H1 (cell line): ENCODE data around the gene ANKS1B.

Experiments
- ATF2 ChIP-seq: IDR thresholded peaks from 2 replicates; pipeline ENCODE4 v1.6.1; 2012; ENCODE audit warnings: low read length, inconsistent platforms
- CHD2 ChIP-seq: IDR thresholded peaks from 2 replicates; pipeline ENCODE4 v1.6.1; 2012; ENCODE audit warnings: low read length, improper control_type of control experiment
- CTCF ChIP-seq, 3 experiments: IDR thresholded peaks; 1 replicate in 2 of 3; 2 replicates in 1 of 3; pipeline versions ENCODE4 v1.5.1 to v1.6.1; 2011; ENCODE audit warnings: low read length in 3 of 3, mild to moderate bottlenecking in 3 of 3, inconsistent platforms in 2 of 3, low read depth in 1 of 3, moderate library complexity in 1 of 3; ENCODE audit not compliant: insufficient read depth in 1 of 3; ENCODE audit errors: control extremely low read depth in 1 of 3
- EP300 ChIP-seq, 2 experiments: IDR thresholded peaks; 1 replicate in 1 of 2; 2 replicates in 1 of 2; pipeline ENCODE4 v1.6.1; 2011 to 2012; ENCODE audit warnings: low read depth in 2 of 2, low read length in 2 of 2, mild to moderate bottlenecking in 2 of 2, borderline replicate concordance in 1 of 2, inconsistent platforms in 1 of 2, moderate library complexity in 1 of 2
- EZH2 ChIP-seq: fragments of 200-600 bp; sonication (generic); IDR thresholded peaks from 2 replicates; pipeline ENCODE4 v1.7.1; 2012; ENCODE audit warnings: low read depth, mild to moderate bottlenecking, moderate library complexity, low read length, inconsistent platforms; ENCODE audit not compliant: severe bottlenecking
- JUND ChIP-seq: IDR thresholded peaks from 2 replicates; pipeline ENCODE4 v1.6.1; 2011; ENCODE audit warnings: mild to moderate bottlenecking, improper control_type of control experiment, low read length
- POLR2A ChIP-seq, 2 experiments: IDR thresholded peaks; 1 replicate in 1 of 2; 2 replicates in 1 of 2; pipeline ENCODE4 v1.6.1; 2011; ENCODE audit warnings: low read depth in 2 of 2, low read length in 2 of 2, mild to moderate bottlenecking in 2 of 2; ENCODE audit errors: control extremely low read depth in 1 of 2
- RAD21 ChIP-seq, 2 experiments: IDR thresholded peaks in 1 of 2; conservative IDR thresholded peaks in 1 of 2; 2 replicates each; pipeline ENCODE4 v1.6.1; 2011; ENCODE audit warnings: low read depth in 2 of 2, low read length in 2 of 2, improper control_type of control experiment in 1 of 2, inconsistent platforms in 1 of 2, mild to moderate bottlenecking in 1 of 2, moderate library complexity in 1 of 2
- SP1 ChIP-seq: IDR thresholded peaks from 2 replicates; pipeline ENCODE4 v1.6.1; 2011; ENCODE audit warnings: low read depth, low read length
- TAF1 ChIP-seq: IDR thresholded peaks from 2 replicates; pipeline ENCODE4 v1.6.1; 2011; ENCODE audit warnings: mild to moderate bottlenecking, low read depth, low read length
- YY1 ChIP-seq: IDR thresholded peaks from 2 replicates; pipeline ENCODE4 v1.6.1; 2011; ENCODE audit warnings: low read depth, mild to moderate bottlenecking, low read length

- TF ChIP-seq CTCF (IDR thresholded peaks at IDR 0.05; ENCODE audit: control extremely low read depth in 1 of 3, insufficient read depth in 1 of 3, low read depth in 1 of 3, low read length in 3 of 3), result no peak
- no peak for TF ChIP-seq POLR2A (IDR thresholded peaks at IDR 0.05; ENCODE audit: control extremely low read depth in 1 of 2, low read depth in 2 of 2, low read length in 2 of 2)
- TF ChIP-seq ATF2, result no peak
- TF ChIP-seq SP1, result no peak
- no peak for TF ChIP-seq CHD2
- no peak for TF ChIP-seq RAD21 (IDR thresholded peaks at IDR 0.05 in 1 of 2, conservative IDR thresholded peaks at IDR 0.05 in 1 of 2; ENCODE audit: low read depth in 2 of 2, low read length in 2 of 2)
- no peak for TF ChIP-seq YY1
- no peak for TF ChIP-seq JUND
- TF ChIP-seq EP300 (IDR thresholded peaks at IDR 0.05; ENCODE audit: borderline replicate concordance in 1 of 2, low read depth in 2 of 2, low read length in 2 of 2), result no peak
- no peak for TF ChIP-seq EZH2
- no peak for TF ChIP-seq TAF1
Observed at GRCh38 chr12:99712281-99712680, 272.5 kb downstream of the ANKS1B start.
